Lung (tissue), 12 donors: ENCODE results near the gene NAB1. TPM values are rescaled to one million over a fixed set of nuclear protein-coding genes. Genes with fewer than 3 reads are reported as not detected.

Experiments
- ATAC-seq: fragments of 200-7000 bp; cut with Tn5 transposase; one replicate; pipeline ENCODE4 v1.9.1; 2020; ENCODE audit warnings: moderate number of reproducible peaks; ENCODE audit not compliant: insufficient read depth, low FRiP score
- DNase-seq, 3 donors: peaks; one replicate each; pipeline ENCODE4 v3.0.0-alpha.2; 2013 to 2017
- H3K27ac ChIP-seq, 2 donors: one replicate each; pipeline ENCODE4 v1.5.1; 2013; ENCODE audit warnings: mild to moderate bottlenecking in 2 of 2, moderate library complexity in 2 of 2, control low read depth in 1 of 2, inconsistent platforms in 1 of 2, low read depth in 1 of 2, low read length in 1 of 2
- H3K27me3 ChIP-seq, 3 donors: one replicate each; pipeline ENCODE4 v1.5.1; 2013; ENCODE audit warnings: low read length in 2 of 3; ENCODE audit not compliant: control insufficient read depth in 3 of 3, insufficient read depth in 3 of 3
- H3K36me3 ChIP-seq, 4 donors: one replicate each; pipeline ENCODE4 v1.5.1; 2013; ENCODE audit warnings: low read length in 4 of 4, mild to moderate bottlenecking in 1 of 4, moderate library complexity in 1 of 4; ENCODE audit not compliant: control insufficient read depth in 4 of 4, insufficient read depth in 4 of 4
- H3K4me1 ChIP-seq, 5 donors: one replicate each; pipeline ENCODE4 v1.5.1; 2013; ENCODE audit warnings: low read length in 5 of 5, mild to moderate bottlenecking in 2 of 5, moderate library complexity in 1 of 5; ENCODE audit not compliant: control insufficient read depth in 5 of 5, insufficient read depth in 5 of 5
- H3K4me3 ChIP-seq: one replicate; pipeline ENCODE4 v1.5.1; 2013; ENCODE audit warnings: mild to moderate bottlenecking, control low read depth, moderate library complexity
- H3K9ac ChIP-seq, 2 donors: one replicate each; pipeline ENCODE4 v1.5.1; 2013; ENCODE audit warnings: low read length in 2 of 2, control low read depth in 1 of 2; ENCODE audit not compliant: insufficient read depth in 1 of 2
- H3K9me3 ChIP-seq, 4 donors: one replicate each; pipeline ENCODE4 v1.5.1; 2013; ENCODE audit warnings: low read length in 3 of 4, mild to moderate bottlenecking in 1 of 4, moderate library complexity in 1 of 4; ENCODE audit not compliant: control insufficient read depth in 4 of 4, insufficient read depth in 3 of 4
- CTCF ChIP-seq: IDR thresholded peaks from 2 replicates; pipeline ENCODE4 v1.5.1; 2012; ENCODE audit warnings: mild to moderate bottlenecking; ENCODE audit errors: control extremely low read depth, extremely low read depth
- WGBS, 2 donors: extraction: QIAGEN DNeasy Blood & Tissue Kit; methylation state at CpG; one replicate each; pipeline ENCODE4 v1.1.7; 2013; 5-methylcytosine and 5-hydroxymethylcytosine counted together
- polyA plus RNA-seq, 2 donors: library from polyadenylated mRNA; stranded (reverse); fragments of 200-250 nt; gene quantifications; one replicate each; pipeline ENCODE4 v1.2.1, GENCODE V29; 2013
- total RNA-seq, 2 donors: library from RNA; depleted of rRNA in 1 of 2; stranded (reverse); fragments of >200 nt in 1 of 2; gene quantifications; one replicate each; pipeline ENCODE4 v1.2.1, GENCODE V29; 2014 to 2021
- donor health status: control.
- donor health status: control.
- donor health status: Bipolar disorder and iron deficiency.
- donor health status: healthy.
- donor health status: DM: yes; HTN: yes; CAD: no.

The NAB1 gene
- total and polyA plus RNA-seq, 4 donors, result 14.3 to 71.9 (median 22.2) TPM

- H3K27ac ChIP-seq, result peak overlapping the region in 1 of 2 donors; percentile 50
- H3K27me3 ChIP-seq, result no peaks in the 10 kb centered on the region
- ATAC-seq (no peak), DNase-seq (peak in 1 of 3 donors; percentile 18)
- H3K36me3 ChIP-seq, result no peaks in the 10 kb centered on the region
- no peaks in the 10 kb centered on the region for H3K9me3 ChIP-seq
- H3K4me1 ChIP-seq, result peaks cover 0 to 16% (median 0%) of the 10 kb centered on the region in 5 donors
- WGBS, 2 donors, result 76 to 81% methylated on average over 6 of the region's 6 CpGs
- no peak overlapping the region for H3K4me3 ChIP-seq
- no peak overlapping the region for H3K9ac ChIP-seq
- TF ChIP-seq CTCF, result no peak
Observed at GRCh38 chr2:190722835-190723234, 74.0 kb downstream of the NAB1 start.

GRCh38 chr2:190723397-190724090 is 74.7 kb downstream of the NAB1 start:
- no peak for TF ChIP-seq CTCF
- no peak for ATAC-seq
- Histone ChIP-seq H3K9me3 (no peaks in the 10 kb centered on the region), H3K27me3 (no peaks in the 10 kb centered on the region), H3K4me3 (no peak overlapping the region), H3K27ac (peak overlapping the region in 1 of 2 donors; percentile 50), H3K4me1 (peaks cover 0 to 16% (median 0%) of the 10 kb centered on the region in 5 donors), H3K36me3 (no peaks in the 10 kb centered on the region), H3K9ac (no peak overlapping the region)
- WGBS, 2 donors, result 79 to 94% methylated on average over 7 of the region's 7 CpGs
- no peak for DNase-seq

- Histone ChIP-seq H3K27ac (no peak overlapping the region), H3K9me3 (no peaks in the 10 kb centered on the region), H3K36me3 (no peaks in the 10 kb centered on the region), H3K27me3 (no peaks in the 10 kb centered on the region), H3K9ac (no peak overlapping the region), H3K4me3 (no peak overlapping the region), H3K4me1 (peaks cover 0 to 8% (median 0%) of the 10 kb centered on the region in 5 donors)
- ATAC-seq (no peak), DNase-seq (no peak)
- WGBS, 2 donors, result 63 to 69% methylated on average over 3 of the region's 3 CpGs
- TF ChIP-seq CTCF, result no peak
Observed at GRCh38 chr2:190726255-190726654, 77.4 kb downstream of the NAB1 start.
